22Rv1 (cell line): ENCODE measurements around the gene ARHGAP26.

ENCODE experiments used
- CTCF ChIP-seq: fragments of 450-650 bp; IDR thresholded peaks from 2 replicates; pipeline ENCODE4 v1.5.1; 2017; ENCODE audit warnings: mild to moderate bottlenecking
- ZFX ChIP-seq: fragments of 450-650 bp; IDR thresholded peaks from 2 replicates; pipeline ENCODE4 v1.6.1; 2017; ENCODE audit warnings: antibody characterized with exemption, borderline replicate concordance

GRCh38 chr5:143181173-143181572 is 411.0 kb downstream of the ARHGAP26 start:
- TF ChIP-seq CTCF (no peak), ZFX (no peak)
